ENCODE results near the gene IFITM2.
"Not testable (repeated sequence)": the region's sequence is repeated elsewhere in the genome, so short reads cannot be mapped to it uniquely, and the experiment has no call there.

IFITM2 gene

DNA sequence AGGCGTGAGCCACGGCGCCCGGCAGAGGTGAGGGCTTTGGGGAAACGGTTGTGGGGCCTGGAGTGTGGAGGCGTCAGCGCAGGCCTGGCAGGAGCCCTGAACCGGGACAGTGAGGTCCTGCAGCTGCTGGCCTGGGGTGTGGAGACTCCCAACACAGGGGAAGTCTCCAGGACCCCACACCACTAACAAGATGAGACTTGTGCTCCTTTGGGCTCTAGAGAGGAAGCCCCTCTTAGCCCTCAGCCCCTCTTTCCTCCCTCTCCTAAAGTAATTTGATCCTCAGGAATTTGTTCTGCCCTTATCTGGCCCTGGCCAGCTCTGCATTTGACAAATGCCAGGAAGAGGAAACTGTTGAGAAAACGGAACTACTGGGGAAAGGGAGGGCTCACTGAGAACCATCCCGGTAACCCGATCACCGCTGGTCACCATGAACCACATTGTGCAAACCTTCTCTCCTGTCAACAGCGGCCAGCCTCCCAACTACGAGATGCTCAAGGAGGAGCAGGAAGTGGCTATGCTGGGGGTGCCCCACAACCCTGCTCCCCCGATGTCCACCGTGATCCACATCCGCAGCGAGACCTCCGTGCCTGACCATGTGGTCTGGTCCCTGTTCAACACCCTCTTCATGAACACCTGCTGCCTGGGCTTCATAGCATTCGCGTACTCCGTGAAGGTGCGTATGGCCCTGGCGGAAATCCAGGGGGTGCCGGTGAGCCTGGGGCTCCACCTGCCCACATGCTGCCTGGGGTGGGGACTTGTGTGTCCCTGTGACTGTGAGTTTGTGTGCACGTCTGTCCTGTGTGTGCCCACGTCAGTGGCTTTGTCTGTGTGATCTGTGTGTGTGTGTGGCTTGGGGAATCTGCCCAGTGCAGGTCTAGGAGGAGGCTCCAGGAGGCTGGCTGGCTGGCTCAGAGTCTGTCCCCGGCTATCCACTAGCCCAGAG, at the start of gene IFITM2:
IFITM2 (plus strand) TSS at position 51 of the 943 bp plus-strand sequence; CDS start at position 428, 377 bp downstream.
- DNase-seq (ENCODE audit: low spot score) = not testable (repeated sequence)

- no peak for DNase-seq (ENCODE audit: low spot score)
These were observed 48.2 kb upstream of the IFITM2 start for GRCh38 chr11:259413-259812.

DNA sequence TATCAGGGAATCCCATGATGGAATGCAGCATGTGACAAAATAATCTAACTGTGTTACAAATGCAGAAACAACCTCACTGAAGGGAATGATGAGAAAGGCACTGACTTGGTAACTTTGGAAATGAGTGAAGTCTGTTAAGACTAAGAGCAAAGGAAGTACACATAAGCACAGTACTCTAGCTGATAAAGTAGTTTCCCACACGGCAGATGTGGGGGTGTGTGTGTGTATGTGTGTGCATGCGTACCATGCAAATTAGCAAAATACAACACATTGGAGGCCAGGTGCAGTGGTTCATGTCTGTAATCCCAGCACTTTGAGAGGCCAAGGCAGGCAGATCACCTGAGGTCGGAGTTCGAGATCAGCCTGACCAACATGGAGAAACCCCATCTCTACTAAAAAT, 46.0 kb upstream of the IFITM2 start:
- no peak for DNase-seq (ENCODE audit: low spot score)

- peak; percentile 28 for DNase-seq (ENCODE audit: low spot score)
These were observed 40.8 kb upstream of the IFITM2 start for GRCh38 chr11:266676-267439.

DNA sequence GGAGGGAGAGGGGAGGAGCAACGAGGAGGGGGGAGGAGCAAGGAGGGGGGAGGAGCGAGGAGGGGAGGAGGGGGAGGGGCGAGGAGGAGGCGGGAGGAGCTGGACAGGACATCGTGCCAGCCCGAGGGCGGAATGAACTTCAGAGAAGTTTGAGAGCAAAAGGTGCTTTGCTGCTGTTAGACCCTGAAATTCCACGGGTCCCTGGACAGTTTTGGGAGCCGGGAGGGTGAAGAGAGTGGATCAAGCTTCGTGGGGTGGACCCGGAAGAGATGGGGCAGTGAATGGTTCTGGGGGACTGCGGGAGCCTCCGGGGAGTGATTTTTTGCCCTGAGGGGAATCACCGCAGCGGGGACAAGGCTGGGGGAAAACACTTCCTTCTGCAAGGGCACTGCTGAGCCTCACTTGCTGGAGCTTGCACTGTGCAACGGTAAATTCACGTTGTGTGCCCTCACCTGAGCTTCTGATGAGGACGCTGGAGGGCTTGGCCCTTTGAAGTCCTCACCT, 40.1 kb upstream of the IFITM2 start:
- DNase-seq (ENCODE audit: low spot score) = peak; percentile 47

DNA sequence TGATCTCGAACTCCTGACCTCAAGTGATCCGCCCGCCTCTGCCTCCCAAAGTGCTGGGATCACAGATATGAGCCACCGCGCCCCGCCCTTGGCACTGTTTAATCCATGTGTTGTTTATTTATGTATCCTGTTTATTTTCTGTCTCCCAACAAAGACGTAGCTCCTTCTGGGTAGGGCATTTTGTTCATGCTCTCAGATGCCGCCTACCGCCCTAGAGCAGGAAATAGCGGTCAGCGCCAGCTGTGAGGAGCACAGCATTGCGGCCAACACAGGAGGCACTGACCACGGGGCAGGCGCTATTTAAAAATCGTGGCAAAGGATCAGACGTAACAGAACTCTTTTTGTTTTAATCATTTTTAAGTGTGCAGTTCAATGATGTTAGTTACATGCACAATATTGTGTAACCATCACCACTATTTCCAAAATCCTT, 38.9 kb upstream of the IFITM2 start:
- peak; percentile 75 for DNase-seq (ENCODE audit: low spot score)

GRCh38 chr11:269146-269890, 38.3 kb upstream of the IFITM2 start:
- DNase-seq (ENCODE audit: low spot score) = peak; percentile 30

GRCh38 chr11:270451-271318, 36.9 kb upstream of the IFITM2 start:
- no peak for DNase-seq (ENCODE audit: low spot score)

DNA sequence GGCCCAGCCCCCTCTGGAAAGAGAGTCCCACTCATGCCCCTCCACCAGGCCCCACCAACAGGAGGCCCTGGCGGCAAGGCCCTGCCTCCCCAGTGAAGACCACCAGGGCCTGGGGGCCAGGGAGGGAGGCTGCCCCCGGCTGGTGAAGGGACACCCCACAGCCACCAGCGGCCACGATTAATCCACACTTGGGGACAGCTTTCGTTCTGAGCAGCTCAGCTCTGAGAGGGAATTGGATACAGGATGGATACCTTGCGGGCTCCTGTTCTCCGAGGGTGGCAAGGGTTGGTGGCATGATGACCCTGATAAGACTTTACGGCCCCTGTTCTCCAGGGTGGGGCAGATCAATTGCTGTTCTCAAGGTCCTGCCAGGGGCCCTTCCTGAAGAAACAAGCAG, 36.3 kb upstream of the IFITM2 start:
- DNase-seq (ENCODE audit: low spot score) = no peak

- DNase-seq (ENCODE audit: low spot score) = no peak
These were observed 35.3 kb upstream of the IFITM2 start for GRCh38 chr11:272195-272930.

DNA sequence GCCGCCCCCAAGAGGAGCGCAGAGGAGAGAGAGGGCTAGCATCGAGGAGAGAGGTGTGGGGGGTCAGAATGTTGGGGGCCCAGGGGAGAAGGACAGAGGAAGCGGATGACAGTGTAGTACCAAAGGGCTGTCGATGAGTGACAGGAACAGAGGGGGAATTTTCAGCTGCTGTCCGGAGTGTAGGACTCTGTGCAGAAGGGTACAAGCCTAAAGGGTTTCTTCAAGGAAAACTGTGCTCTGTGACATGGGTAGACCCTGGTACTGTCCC, 34.8 kb upstream of the IFITM2 start:
- no peak for DNase-seq (ENCODE audit: low spot score)

DNA sequence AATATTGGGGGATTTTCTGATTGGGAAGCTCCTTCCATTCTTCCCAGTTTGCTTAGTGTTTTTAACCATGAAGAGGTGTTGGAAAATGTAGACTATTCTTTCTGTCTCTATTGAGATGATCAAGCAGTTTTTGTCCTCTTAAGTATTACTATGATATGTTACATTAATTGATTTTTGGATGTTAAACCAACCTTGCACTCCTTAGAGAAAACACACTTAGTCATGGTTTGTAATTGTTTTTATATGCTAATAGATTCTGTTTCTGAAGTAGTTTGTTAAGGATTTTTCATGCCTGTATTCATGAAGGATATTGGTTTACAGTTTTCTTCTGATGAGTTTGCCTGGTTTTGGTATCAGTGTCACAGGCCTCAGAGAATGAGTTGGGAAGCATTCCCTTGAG, 31.4 kb upstream of the IFITM2 start:
- DNase-seq (ENCODE audit: low spot score) = no peak

DNA sequence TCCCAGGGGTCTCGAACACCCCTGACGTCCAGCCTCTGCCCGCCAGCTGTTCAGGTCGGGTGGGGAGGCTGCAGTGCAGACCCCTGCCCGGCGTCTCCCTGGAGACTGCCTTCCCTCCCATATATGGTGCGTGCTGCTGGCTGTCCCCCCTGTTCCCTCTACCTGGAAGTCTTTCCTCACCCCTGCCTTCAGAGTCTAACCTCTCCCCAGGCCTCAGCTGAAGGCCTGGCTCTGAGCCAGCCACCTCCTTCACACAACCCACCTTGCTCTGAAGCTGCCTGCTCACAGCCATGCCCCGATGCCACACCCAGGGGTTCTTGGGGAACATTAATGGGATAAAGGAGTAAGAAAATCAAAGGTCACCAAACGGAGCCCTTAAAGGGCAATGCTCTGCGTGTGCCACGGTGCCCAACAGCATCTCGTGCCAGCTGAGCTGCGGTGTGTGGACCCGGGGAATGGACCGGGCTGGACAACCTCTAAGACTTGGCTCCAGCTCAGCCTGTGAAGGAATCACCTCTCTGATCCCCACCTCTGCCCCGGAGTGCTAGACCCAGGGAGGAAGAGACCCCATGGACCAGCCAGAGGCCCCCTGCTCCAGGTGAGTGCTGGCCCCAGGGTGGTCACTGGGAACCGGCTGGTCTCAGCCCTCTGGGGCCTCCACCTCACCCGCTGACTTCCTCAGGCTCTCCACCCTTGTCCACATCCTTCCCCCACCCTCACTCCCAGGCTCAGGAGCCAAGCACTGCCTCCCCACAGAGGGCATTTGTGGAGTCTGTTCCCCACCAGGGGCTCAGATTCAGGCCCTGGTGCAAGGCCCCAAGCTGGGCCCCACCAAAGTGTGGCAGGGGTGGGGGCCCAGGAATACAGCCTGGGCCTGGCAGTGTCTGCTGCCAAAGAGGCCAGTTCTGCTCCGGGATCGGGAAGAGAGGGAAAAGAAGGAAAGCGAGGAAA, 29.3 kb upstream of the IFITM2 start, which contains the start of gene NLRP6:
NLRP6 (plus strand) TSS at position 407 of the 951 bp plus-strand sequence; CDS start at position 570, 163 bp downstream.
- DNase-seq (ENCODE audit: low spot score) = no peak

GRCh38 chr11:279040-279965, 28.3 kb upstream of the IFITM2 start:
- no peak for DNase-seq (ENCODE audit: low spot score)

GRCh38 chr11:279966-280705, 27.5 kb upstream of the IFITM2 start:
- DNase-seq (ENCODE audit: low spot score) = no peak

- no peak for DNase-seq (ENCODE audit: low spot score)
These were observed 26.7 kb upstream of the IFITM2 start for GRCh38 chr11:280706-281485.

All from LoVo (cell line).